IPS-NIHi11 (cell line): ENCODE results near the gene CDH22.

Experiments used
- DNase-seq: peaks from one replicate; pipeline ENCODE4 v3.0.0; 2012; ENCODE audit warnings: mixed read lengths, low spot score

The CDH22 gene

GRCh38 chr20:46169245-46170171 lies 138.8 kb downstream of the CDH22 start:
- DNase-seq, result no peak

- no peak for DNase-seq
Measured at GRCh38 chr20:46168438-46168837, 139.9 kb downstream of the CDH22 start.

- DNase-seq, result no peak
Measured at GRCh38 chr20:46167080-46167479, 141.2 kb downstream of the CDH22 start.

- no peak for DNase-seq
Measured at GRCh38 chr20:46164254-46164653, 144.0 kb downstream of the CDH22 start.

- DNase-seq, result no peak
Measured at GRCh38 chr20:46161921-46162320, 146.4 kb downstream of the CDH22 start.

GRCh38 chr20:46160661-46161060 lies 147.6 kb downstream of the CDH22 start:
- DNase-seq, result no peak

- no peak for DNase-seq
Measured at GRCh38 chr20:46159101-46159897, 149.0 kb downstream of the CDH22 start.

GRCh38 chr20:46158476-46158987 lies 149.8 kb downstream of the CDH22 start:
- DNase-seq, result no peak

- no peak for DNase-seq
Measured at GRCh38 chr20:46157625-46158024, 150.7 kb downstream of the CDH22 start.

GRCh38 chr20:46157076-46157592 lies 151.2 kb downstream of the CDH22 start:
- no peak for DNase-seq

GRCh38 chr20:46156065-46156464 lies 152.2 kb downstream of the CDH22 start:
- DNase-seq, result no peak

GRCh38 chr20:46154796-46155195 lies 153.5 kb downstream of the CDH22 start:
- DNase-seq, result no peak

GRCh38 chr20:46154305-46154704 lies 154.0 kb downstream of the CDH22 start:
- no peak for DNase-seq

GRCh38 chr20:46152824-46153586 lies 155.3 kb downstream of the CDH22 start:
- DNase-seq, result no peak

GRCh38 chr20:46151936-46152335 lies 156.4 kb downstream of the CDH22 start:
- peak; percentile 84 for DNase-seq

- no peak for DNase-seq
Measured at GRCh38 chr20:46150943-46151342, 157.4 kb downstream of the CDH22 start.

GRCh38 chr20:46148313-46149208 lies 159.7 kb downstream of the CDH22 start:
- DNase-seq, result no peak

GRCh38 chr20:46145713-46146112 lies 162.6 kb downstream of the CDH22 start:
- peak; percentile 54 for DNase-seq

- DNase-seq, result no peak
Measured at GRCh38 chr20:46144432-46145025, 163.8 kb downstream of the CDH22 start.

- DNase-seq, result no peak
Measured at GRCh38 chr20:46142124-46142523, 166.2 kb downstream of the CDH22 start.
